ENCODE results near the gene PVALB. TPM values are rescaled to one million over a fixed set of nuclear protein-coding genes. Genes with fewer than 3 reads are reported as not detected.
A peak's percentile ranks its signal among the peaks of the same experiment; 100 is the strongest.

The PVALB gene
- total RNA-seq, 1 donor from 2014 or later: not detected

- Mint-ChIP-seq H3K4me1 (ENCODE audit: unreplicated experiment) (peaks cover 16% of the 10 kb centered on the region), H3K9me3 (ENCODE audit: unreplicated experiment) (no peaks in the 10 kb centered on the region), H3K4me3 (ENCODE audit: unreplicated experiment) (no peak overlapping the region), H3K27me3 (ENCODE audit: unreplicated experiment) (peaks cover 12% of the 10 kb centered on the region), H3K36me3 (ENCODE audit: low read depth, unreplicated experiment) (peaks cover 45% of the 10 kb centered on the region), H3K27ac (ENCODE audit: unreplicated experiment) (no peak overlapping the region)
- no peak for TF ChIP-seq CTCF (IDR thresholded peaks at IDR 0.05; ENCODE audit: unreplicated experiment)
- no peak for DNase-seq (ENCODE audit: low spot score)
Measured at GRCh38 chr22:36768141-36768540, 48.7 kb downstream of the PVALB start.

GRCh38 chr22:36767035-36767775, 49.6 kb downstream of the PVALB start:
- DNase-seq (ENCODE audit: low spot score): no peak
- Mint-ChIP-seq H3K36me3 (ENCODE audit: low read depth, unreplicated experiment) (peaks cover 53% of the 10 kb centered on the region), H3K4me3 (ENCODE audit: unreplicated experiment) (no peak overlapping the region), H3K4me1 (ENCODE audit: unreplicated experiment) (peaks cover 16% of the 10 kb centered on the region), H3K9me3 (ENCODE audit: unreplicated experiment) (no peaks in the 10 kb centered on the region), H3K27me3 (ENCODE audit: unreplicated experiment) (peaks cover 12% of the 10 kb centered on the region), H3K27ac (ENCODE audit: unreplicated experiment) (no peak overlapping the region)
- no peak for TF ChIP-seq CTCF (IDR thresholded peaks at IDR 0.05; ENCODE audit: unreplicated experiment)

GRCh38 chr22:36765943-36766450, 50.8 kb downstream of the PVALB start:
- peaks cover 8% of the 10 kb centered on the region for H3K4me1 Mint-ChIP-seq (ENCODE audit: unreplicated experiment)
- H3K27me3 Mint-ChIP-seq (ENCODE audit: unreplicated experiment): peaks cover 6% of the 10 kb centered on the region
- no peak for TF ChIP-seq CTCF (IDR thresholded peaks at IDR 0.05; ENCODE audit: unreplicated experiment)
- no peak for DNase-seq (ENCODE audit: low spot score)
- H3K4me3 Mint-ChIP-seq (ENCODE audit: unreplicated experiment): no peak overlapping the region
- no peak overlapping the region for H3K27ac Mint-ChIP-seq (ENCODE audit: unreplicated experiment)
- H3K9me3 Mint-ChIP-seq (ENCODE audit: unreplicated experiment): no peaks in the 10 kb centered on the region
- H3K36me3 Mint-ChIP-seq (ENCODE audit: low read depth, unreplicated experiment): peaks cover 46% of the 10 kb centered on the region

- H3K36me3 Mint-ChIP-seq (ENCODE audit: low read depth, unreplicated experiment): peaks cover 45% of the 10 kb centered on the region
- no peaks in the 10 kb centered on the region for H3K9me3 Mint-ChIP-seq (ENCODE audit: unreplicated experiment)
- no peak overlapping the region for H3K27ac Mint-ChIP-seq (ENCODE audit: unreplicated experiment)
- TF ChIP-seq CTCF (IDR thresholded peaks at IDR 0.05; ENCODE audit: unreplicated experiment): no peak
- peaks cover 4% of the 10 kb centered on the region for H3K27me3 Mint-ChIP-seq (ENCODE audit: unreplicated experiment)
- peaks cover 1% of the 10 kb centered on the region for H3K4me1 Mint-ChIP-seq (ENCODE audit: unreplicated experiment)
- DNase-seq (ENCODE audit: low spot score): no peak
- H3K4me3 Mint-ChIP-seq (ENCODE audit: unreplicated experiment): peak overlapping the region; percentile 70
Measured at GRCh38 chr22:36765131-36765942, 51.5 kb downstream of the PVALB start.

Data from endothelial cell (in vitro differentiated cells).